K562 (cell line): ENCODE results near the gene PLXDC1. TPM values are rescaled to one million over a fixed set of nuclear protein-coding genes. Genes with fewer than 3 reads are reported as not detected.

Experiments
- ATAC-seq: fragments of 200-7000 bp; cut with Tn5 transposase; 3 replicates; pipeline ENCODE4 v1.9.1; 2020; ENCODE audit warnings: moderate library complexity
- BruUV-seq: library from RNA; stranded (reverse); fragments of 400-500 nt; replicated peaks from 2 replicates; lab custom pipeline; 2021; lab: Mats Ljungman, UMichigan
- CTCF ChIA-PET: fragments of 300-600 bp; formaldehyde crosslinking; extraction: SDS; loops from one replicate; lab custom pipeline; 2021; ENCODE audit warnings: low intra/inter-chr PET ratio; lab: Yijun Ruan, JAX
- POLR2A ChIA-PET: fragments of 300-600, 350-650 bp; sonication (Branson Sonifier 250); formaldehyde crosslinking; extraction: SDS; loops from one replicate; lab custom pipeline; 2021; ENCODE audit warnings: antibody characterized with exemption, inconsistent platforms; lab: Yijun Ruan, JAX
- DNase-seq, 4 experiments: peaks; one replicate each; pipeline versions ENCODE4 v3.0.0 to v3.0.0-alpha.2; 2011 to 2018; ENCODE audit warnings: low spot score in 3 of 4, mixed read lengths in 3 of 4; ENCODE audit errors: extremely low read depth in 1 of 4
- FAIRE-seq: peaks from 2 replicates; lab custom pipeline; 2011; peaks lifted over from hg19 to GRCh38; lab: Jason Lieb, UNC
- H2AFZ ChIP-seq: 2 replicates; pipeline ENCODE4 v1.6.0; 2011; ENCODE audit warnings: low read depth, low read length, control low read depth, inconsistent platforms
- H3K27ac ChIP-seq: fragments of 200-600 bp; 3 replicates; pipeline ENCODE4 v1.8.0; 2011; ENCODE audit warnings: low read depth, mild to moderate bottlenecking, control low read depth, inconsistent platforms, low read length, moderate library complexity, mixed read lengths; ENCODE audit errors: extremely low read depth
- H3K27me3 ChIP-seq, 2 experiments: fragments of 300-600 bp in 1 of 2; 2 replicates in 1 of 2; 3 replicates in 1 of 2; pipeline versions ENCODE4 v1.6.0 to v1.8.0; 2011; ENCODE audit warnings: inconsistent platforms in 2 of 2, low read length in 2 of 2, mild to moderate bottlenecking in 1 of 2, mixed read lengths in 1 of 2, moderate library complexity in 1 of 2; ENCODE audit not compliant: control insufficient read depth in 2 of 2, insufficient read depth in 2 of 2
- H3K36me3 ChIP-seq: fragments of 300-600 bp; 3 replicates; pipeline ENCODE4 v1.8.0; 2011; ENCODE audit warnings: mild to moderate bottlenecking, low read length, inconsistent platforms; ENCODE audit not compliant: control insufficient read depth, insufficient read depth
- H3K4me1 ChIP-seq, 2 experiments: fragments of 200-600 bp in 1 of 2; replicated peaks in 1 of 2; 2 replicates in 1 of 2; 3 replicates in 1 of 2; pipeline versions ENCODE4 v1.5.1 to v1.8.0; 2011; ENCODE audit warnings: inconsistent platforms in 2 of 2, low read length in 2 of 2, mild to moderate bottlenecking in 1 of 2, mixed read lengths in 1 of 2, moderate library complexity in 1 of 2; ENCODE audit not compliant: control insufficient read depth in 2 of 2, insufficient read depth in 2 of 2
- H3K4me2 ChIP-seq: 2 replicates; pipeline ENCODE4 v1.6.1; 2011; ENCODE audit warnings: low read length, control low read depth, inconsistent platforms, mixed read lengths; ENCODE audit not compliant: insufficient read depth
- H3K4me3 ChIP-seq: fragments of 200-600 bp; sonication (generic), shearing (Covaris generic); 2 replicates; pipeline ENCODE4 v1.5.1; 2016; ENCODE audit warnings: control low read depth, inconsistent platforms
- H3K79me2 ChIP-seq: fragments of 200-600 bp; 3 replicates; pipeline ENCODE4 v1.8.0; 2011; ENCODE audit warnings: low read length, inconsistent platforms; ENCODE audit not compliant: control insufficient read depth, insufficient read depth
- H3K9ac ChIP-seq, 2 experiments: 2 replicates each; pipeline versions ENCODE4 v1.6.0 to v1.6.1; 2011; ENCODE audit warnings: low read depth in 2 of 2, low read length in 2 of 2, control low read depth in 1 of 2, inconsistent platforms in 1 of 2, mild to moderate bottlenecking in 1 of 2, mixed read lengths in 1 of 2; ENCODE audit not compliant: insufficient read depth in 1 of 2
- H3K9me1 ChIP-seq: one replicate; pipeline ENCODE4 v1.6.0; 2011; ENCODE audit warnings: inconsistent platforms, mild to moderate bottlenecking, low read length, moderate library complexity; ENCODE audit not compliant: control insufficient read depth, insufficient read depth
- H3K9me3 ChIP-seq: replicated peaks from 2 replicates; pipeline ENCODE4 v1.5.1; 2011; ENCODE audit warnings: low read depth, low read length, inconsistent platforms; ENCODE audit not compliant: control insufficient read depth, insufficient read depth
- H4K20me1 ChIP-seq: replicated peaks from 2 replicates; pipeline ENCODE4 v1.6.1; 2011; ENCODE audit warnings: low read length, inconsistent platforms, mixed read lengths; ENCODE audit not compliant: control insufficient read depth, insufficient read depth
- CBX3 ChIP-seq, 2 experiments: IDR thresholded peaks; 1 replicate in 1 of 2; 2 replicates in 1 of 2; pipeline ENCODE4 v1.6.1; 2012; ENCODE audit warnings: inconsistent platforms in 2 of 2, low read length in 2 of 2, borderline replicate concordance in 1 of 2, control low read depth in 1 of 2
- HOXB6 ChIP-seq: fragments of 250-450 bp; sonication (Bioruptor Pico); IDR thresholded peaks from 2 replicates; pipeline ENCODE4 v1.5.1; 2022; ENCODE audit warnings: mild to moderate bottlenecking, borderline replicate concordance
- MTA3 ChIP-seq: fragments of 450-650 bp; formaldehyde crosslinking; IDR thresholded peaks from 2 replicates; pipeline ENCODE4 v1.6.1; 2017; ENCODE audit warnings: mild to moderate bottlenecking, borderline replicate concordance
- NBN ChIP-seq: fragments of 450-650 bp; IDR thresholded peaks from 2 replicates; pipeline ENCODE4 v1.6.1; 2016; ENCODE audit warnings: low read depth, mild to moderate bottlenecking
- NEUROD1 ChIP-seq: fragments of 150-350 bp; IDR thresholded peaks from 2 replicates; pipeline ENCODE4 v1.6.1; 2014; ENCODE audit warnings: borderline replicate concordance, low read length, low read depth; ENCODE audit not compliant: partially characterized antibody
- RBM39 ChIP-seq: fragments of 200-400 bp; formaldehyde crosslinking; optimal IDR thresholded peaks from 2 replicates; pipeline ENCODE3; 2018; ENCODE audit warnings: low read depth, low read length
- SAFB2 ChIP-seq: fragments of 200-400 bp; formaldehyde crosslinking; IDR thresholded peaks from 2 replicates; pipeline ENCODE4 v1.6.1; 2018; ENCODE audit warnings: borderline replicate concordance, low read length, low read depth, moderate library complexity; ENCODE audit not compliant: severe bottlenecking
- USF1 ChIP-seq: sonication (generic); formaldehyde crosslinking; IDR thresholded peaks from 2 replicates; pipeline ENCODE4 v1.9.0; 2022; ENCODE audit warnings: mild to moderate bottlenecking, missing genetic modification reagents
- ZNF407 ChIP-seq: fragments of 450-650 bp; IDR thresholded peaks from 2 replicates; pipeline ENCODE4 v1.6.1; 2016; ENCODE audit warnings: low read depth
- ZNF561 ChIP-seq: fragments of 450-650 bp; formaldehyde crosslinking; conservative IDR thresholded peaks from 2 replicates; pipeline ENCODE4 v1.4.0; 2020; ENCODE audit warnings: mild to moderate bottlenecking, moderate library complexity
- ZNF764 ChIP-seq: fragments of 250-450 bp; sonication (Bioruptor Pico); IDR thresholded peaks from 2 replicates; pipeline ENCODE4 v1.4.0; 2020; ENCODE audit warnings: low read depth, mild to moderate bottlenecking, moderate library complexity
- WGBS: fragments of 100-300 bp; shearing (Covaris generic); methylation state at CpG from one replicate; pipeline ENCODE4 v1.1.6; 2016; ENCODE audit warnings: low coverage, mixed read lengths; ENCODE audit not compliant: insufficient coverage; ENCODE audit errors: missing lambda C conversion rate; 5-methylcytosine and 5-hydroxymethylcytosine counted together
- in situ Hi-C: fragments of 300-500 bp; cut with MboI; formaldehyde crosslinking; loops from 4 replicates; pipeline ENCODE4 v1.15.0; 2018; ENCODE audit warnings: inconsistent platforms, mixed read lengths
- intact Hi-C: fragments of 100-400 bp; cut with micrococcal nuclease; formaldehyde crosslinking; loops from 2 replicates; pipeline ENCODE4 v1.14.2; 2022
- polyA plus RNA-seq, 8 experiments: library from polyadenylated mRNA; depleted of rRNA in 4 of 8; stranded (reverse) in 5 of 8; unstranded in 3 of 8; fragments of >200 nt; fragmentation: Nextera tagmentation in 2 of 8; fragmentation: Illumina TruSeq in 1 of 8; extraction: Ambion mirVana in 2 of 8; extraction: Trizol in 1 of 8; gene quantifications; 2 replicates each; pipeline versions ENCODE4 v1.2.1 to v1.2.3, GENCODE V29; 2011 to 2014; ENCODE audit warnings: inconsistent platforms in 1 of 8, missing spikeins in 1 of 8
- total RNA-seq, 7 experiments: library from RNA; depleted of rRNA in 6 of 7; stranded (reverse); fragments of >200 nt in 6 of 7; fragmentation: Illumina TruSeq in 2 of 7; extraction: Trizol in 2 of 7; gene quantifications; 2 replicates each; pipeline versions ENCODE4 v1.2.1 to v1.2.3, GENCODE V29; 2011 to 2021; ENCODE audit warnings: low replicate concordance in 1 of 7

PLXDC1 gene
- total and polyA plus RNA-seq, 9 of the 15 experiments (the other 6 are each of a cell fraction or from before 2014, with no cell fraction given), result not detected

GRCh38 chr17:39063681-39064069 lies 87.8 kb downstream of the PLXDC1 start (continued):
- no peak for TF ChIP-seq RBM39

GRCh38 chr17:39062846-39063680 lies 88.4 kb downstream of the PLXDC1 start:
- Histone ChIP-seq H3K27me3 (peaks cover 36 to 48% of the 10 kb centered on the region in 2 experiments; a peak in 4 of 5 replicates), H3K4me3 (no peak overlapping the region), H3K36me3 (no peaks in the 10 kb centered on the region), H3K27ac (no peak overlapping the region), H3K4me2 (no peak overlapping the region), H2AFZ (no peak overlapping the region), H3K4me1 (no peaks in the 10 kb centered on the region; a peak in 1 of 5 replicates), H3K9ac (no peak overlapping the region), H3K9me3 (no peaks in the 10 kb centered on the region), H3K79me2 (no peaks in the 10 kb centered on the region), H4K20me1 (no peaks in the 10 kb centered on the region), H3K9me1 (no peaks in the 10 kb centered on the region)
- CTCF ChIA-PET, result no interaction called here
- in situ Hi-C loops (no loop called here), intact Hi-C loops (loop anchor here (10.0 kb wide), 1 partner anchor 78 kb away; no protein-coding TSS in a partner anchor)
- ATAC-seq (no peak), DNase-seq (no peak), FAIRE-seq (no peak)
- no TSS peak for BruUV-seq
- WGBS, result 7% methylated on average over 8 of the region's 8 CpGs
- POLR2A ChIA-PET, result no interaction called here
- TF ChIP-seq ZNF764 (CRISPR knock-in tag) (no peak), MTA3 (no peak), SAFB2 (no peak), ZNF407 (no peak), ZNF561 (no peak), USF1 (no peak), CBX3 (IDR thresholded peaks at IDR 0.05; ENCODE audit: borderline replicate concordance in 1 of 2, low read length in 2 of 2) (no peak), NBN (no peak), NEUROD1 (no peak), HOXB6 (CRISPR knock-in tag) (no peak)
